Gastroesophageal sphincter (tissue), 3 donors: Measurements from ENCODE around the gene SLC24A5.

Experiments used
- CTCF ChIP-seq, 4 experiments: fragments of 200-600 bp in 2 of 4; fragments of 450-650 bp in 2 of 4; sonication (generic) in 1 of 4; IDR thresholded peaks; one replicate each; pipeline ENCODE4 v1.5.1; 2017 to 2019; ENCODE audit warnings: antibody characterized with exemption in 4 of 4, mild to moderate bottlenecking in 2 of 4, moderate library complexity in 2 of 4
- EP300 ChIP-seq: sonication (generic); formaldehyde crosslinking; IDR thresholded peaks from one replicate; pipeline ENCODE4 v1.6.1; 2017; ENCODE audit warnings: antibody characterized with exemption, mild to moderate bottlenecking
- POLR2A ChIP-seq, 2 donors: fragments of 450-650 bp; IDR thresholded peaks; one replicate each; pipeline ENCODE4 v1.6.1; 2017; ENCODE audit warnings: antibody characterized with exemption in 2 of 2, mild to moderate bottlenecking in 2 of 2, moderate library complexity in 1 of 2

- TF ChIP-seq CTCF (IDR thresholded peaks at IDR 0.05), result no peak
- TF ChIP-seq POLR2A (IDR thresholded peaks at IDR 0.05), result no peak
- TF ChIP-seq EP300, result no peak
These were observed 62.0 kb downstream of the SLC24A5 start for GRCh38 chr15:48182749-48183148.
